Ovary (tissue), 9 donors: ENCODE results near the gene CACNA1H. TPM values are rescaled to one million over a fixed set of nuclear protein-coding genes. Genes with fewer than 3 reads are reported as not detected.

ENCODE experiments used
- DNase-seq, 5 donors: peaks; one replicate each; pipeline ENCODE4 v3.0.0-alpha.2; 2019 to 2020
- H3K27ac ChIP-seq, 2 donors: fragments of 200-600 bp; one replicate each; pipeline versions ENCODE4 v1.5.1 to v1.8.0; 2019 to 2022
- H3K27me3 ChIP-seq: fragments of 200-600 bp; one replicate; pipeline ENCODE4 v1.8.0; 2022
- H3K36me3 ChIP-seq: fragments of 200-600 bp; sonication (generic); one replicate; pipeline ENCODE4 v1.5.1; 2019
- H3K4me1 ChIP-seq: one replicate; pipeline ENCODE4 v1.8.1; 2013; ENCODE audit warnings: mild to moderate bottlenecking, moderate library complexity; ENCODE audit not compliant: insufficient read depth
- H3K4me3 ChIP-seq: fragments of 200-600 bp; sonication (generic); one replicate; pipeline ENCODE4 v1.5.1; 2017
- H3K9me3 ChIP-seq, 2 donors: fragments of 200-600 bp in 1 of 2; sonication (generic) in 1 of 2; one replicate each; pipeline versions ENCODE4 v1.5.1 to v1.8.1; 2013 to 2019; ENCODE audit warnings: mild to moderate bottlenecking in 1 of 2, moderate library complexity in 1 of 2
- EP300 ChIP-seq: sonication (generic); formaldehyde crosslinking; IDR thresholded peaks from one replicate; pipeline ENCODE4 v1.6.1; 2017; ENCODE audit warnings: antibody characterized with exemption
- POLR2A ChIP-seq: fragments of 450-650 bp; IDR thresholded peaks from one replicate; pipeline ENCODE4 v1.6.1; 2017; ENCODE audit warnings: antibody characterized with exemption, mild to moderate bottlenecking, moderate library complexity
- WGBS, 3 donors: extraction: QIAGEN DNeasy Blood & Tissue Kit in 1 of 3; methylation state at CpG; one replicate each; pipeline versions ENCODE4 v1.1.5 to v1.1.7; 2013 to 2017; 5-methylcytosine and 5-hydroxymethylcytosine counted together
- intact Hi-C, 4 donors: fragments of 100-400 bp; cut with DNase I; formaldehyde crosslinking; loops; one replicate each; pipeline versions ENCODE4 v1.11.0 to v1.15.1; 2022 to 2023
- polyA plus RNA-seq, 2 donors: library from polyadenylated mRNA; stranded (reverse); fragments of 200-250 nt in 1 of 2; fragments of 350-450 nt in 1 of 2; fragmentation: Illumina TruSeq in 1 of 2; extraction: RNeasy Lipid Tissue Mini Kit (QIAGEN cat#74804) in 1 of 2; gene quantifications; one replicate each; pipeline ENCODE4 v1.2.3, GENCODE V29; 2013 to 2014
- total RNA-seq, 7 donors: library from RNA; depleted of rRNA in 2 of 7; stranded (reverse); fragments of >200 nt in 2 of 7; fragmentation: NEBNext Ultra II Directional in 3 of 7; extraction: Animal tissue kit (Norgen Biotek cat#: 25700) in 3 of 7; gene quantifications; one replicate each; pipeline versions ENCODE4 v1.1.0 to v1.2.4, GENCODE V29; 2016 to 2023
- TF ChIP-seq, protein P1 (sequence below), 3 donors: fragments of 450-650 bp in 2 of 3; fragments of 200-600 bp in 1 of 3; IDR thresholded peaks; one replicate each; pipeline versions ENCODE4 v1.5.1 to v1.8.0; 2016 to 2022; ENCODE audit warnings: antibody characterized with exemption in 3 of 3, mild to moderate bottlenecking in 1 of 3
- donor health status: DM: no; HTN: no; CAD: no; lungs with moderate emphysema.
- donor health status: DM: no; HTN: no; CAD: no.
- donor health status: Bipolar disorder and iron deficiency.
- donor health status: DM: yes; HTN: yes; CAD: no.
- donor health status: DM: no; HTN: no; CAD: no.
- donor health status: DM: yes; HTN: yes; CAD: no.

Gene CACNA1H
- total and polyA plus RNA-seq, 9 donors: 7.3 to 217 (median 106) TPM

DNA sequence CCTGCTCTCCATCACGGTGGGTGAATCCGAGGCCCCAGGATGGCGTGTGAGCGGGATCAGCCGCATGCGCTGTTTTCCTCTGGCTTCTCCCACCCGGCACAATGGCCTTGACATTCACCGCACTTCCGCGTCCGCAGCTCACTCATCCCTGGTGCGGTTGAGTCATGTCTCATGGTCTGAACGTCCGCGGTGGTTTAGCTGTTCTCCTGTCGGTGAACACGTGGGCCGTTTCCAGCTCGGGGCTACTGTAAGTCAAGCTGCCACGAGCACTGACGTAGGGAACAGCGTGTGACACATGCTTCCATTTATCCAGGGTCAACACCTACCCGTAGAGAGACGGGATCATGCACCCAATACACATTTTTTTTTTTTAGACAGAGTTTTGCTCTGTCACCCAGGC lies 15.3 kb upstream of the CACNA1H start:
- TF ChIP-seq POLR2A (no peak), EP300 (peak; percentile 65)
- TF ChIP-seq, protein P1, sequence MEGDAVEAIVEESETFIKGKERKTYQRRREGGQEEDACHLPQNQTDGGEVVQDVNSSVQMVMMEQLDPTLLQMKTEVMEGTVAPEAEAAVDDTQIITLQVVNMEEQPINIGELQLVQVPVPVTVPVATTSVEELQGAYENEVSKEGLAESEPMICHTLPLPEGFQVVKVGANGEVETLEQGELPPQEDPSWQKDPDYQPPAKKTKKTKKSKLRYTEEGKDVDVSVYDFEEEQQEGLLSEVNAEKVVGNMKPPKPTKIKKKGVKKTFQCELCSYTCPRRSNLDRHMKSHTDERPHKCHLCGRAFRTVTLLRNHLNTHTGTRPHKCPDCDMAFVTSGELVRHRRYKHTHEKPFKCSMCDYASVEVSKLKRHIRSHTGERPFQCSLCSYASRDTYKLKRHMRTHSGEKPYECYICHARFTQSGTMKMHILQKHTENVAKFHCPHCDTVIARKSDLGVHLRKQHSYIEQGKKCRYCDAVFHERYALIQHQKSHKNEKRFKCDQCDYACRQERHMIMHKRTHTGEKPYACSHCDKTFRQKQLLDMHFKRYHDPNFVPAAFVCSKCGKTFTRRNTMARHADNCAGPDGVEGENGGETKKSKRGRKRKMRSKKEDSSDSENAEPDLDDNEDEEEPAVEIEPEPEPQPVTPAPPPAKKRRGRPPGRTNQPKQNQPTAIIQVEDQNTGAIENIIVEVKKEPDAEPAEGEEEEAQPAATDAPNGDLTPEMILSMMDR (IDR thresholded peaks at IDR 0.05): no peak
- no peaks in the 10 kb centered on the region for H3K27me3 ChIP-seq
- H3K27ac ChIP-seq: peak overlapping the region; percentile 61 to 78
- H3K4me1 ChIP-seq: peaks cover 4% of the 10 kb centered on the region
- H3K9me3 ChIP-seq: no peaks in the 10 kb centered on the region
- H3K36me3 ChIP-seq: no peaks in the 10 kb centered on the region
- intact Hi-C loops: no loop called here
- H3K4me3 ChIP-seq: no peak overlapping the region
- 7 to 33% (median 16%) methylated on average over 24 of the region's 24 CpGs for WGBS, 3 donors
- DNase-seq: peak; percentile 94 to 98 (median 95)

- H3K9me3 ChIP-seq: no peaks in the 10 kb centered on the region
- intact Hi-C loops: no loop called here
- DNase-seq: peak in 1 of 5 donors; percentile 42
- WGBS, 3 donors: 76 to 89% (median 82%) methylated on average over 22 to 23 of the region's 23 CpGs
- no peak overlapping the region for H3K27ac ChIP-seq
- H3K4me1 ChIP-seq: peaks cover 4% of the 10 kb centered on the region
- TF ChIP-seq, protein P1 (IDR thresholded peaks at IDR 0.05): no peak
- no peak for TF ChIP-seq EP300
- no peak for TF ChIP-seq POLR2A
- H3K4me3 ChIP-seq: no peak overlapping the region
- no peaks in the 10 kb centered on the region for H3K27me3 ChIP-seq
- no peaks in the 10 kb centered on the region for H3K36me3 ChIP-seq
These were observed 12.2 kb upstream of the CACNA1H start for GRCh38 chr16:1140582-1141162.

- no peak for TF ChIP-seq POLR2A
- TF ChIP-seq EP300: no peak
- TF ChIP-seq, protein P1 (IDR thresholded peaks at IDR 0.05): no peak
These were observed 11.7 kb upstream of the CACNA1H start for GRCh38 chr16:1141191-1141590.

DNA sequence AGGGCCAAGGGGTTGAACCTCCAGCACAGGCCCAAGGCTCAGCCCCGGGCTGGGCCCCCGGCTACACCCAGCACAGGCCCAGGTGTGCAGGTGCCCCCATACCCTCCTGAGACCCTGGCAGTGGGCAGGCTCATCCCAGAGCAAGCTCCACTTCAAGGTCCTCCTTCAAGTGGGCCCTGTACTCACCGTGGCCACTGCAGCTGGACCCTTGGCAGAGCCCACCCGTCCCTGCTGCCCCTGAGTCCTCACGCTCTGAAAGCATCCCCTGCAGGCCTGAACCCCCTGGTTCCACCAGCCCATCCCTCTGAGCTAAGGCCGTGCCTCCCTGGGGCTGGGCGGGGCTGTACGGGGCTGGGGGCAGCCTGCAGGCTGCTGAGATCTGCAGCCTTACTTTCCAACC lies 11.2 kb upstream of the CACNA1H start:
- peaks cover 4% of the 10 kb centered on the region for H3K4me1 ChIP-seq
- no peaks in the 10 kb centered on the region for H3K27me3 ChIP-seq

More at GRCh38 chr16:1141191-1141590, 11.7 kb upstream of the CACNA1H start:
- H3K4me3 ChIP-seq: no peak overlapping the region
- H3K27me3 ChIP-seq: no peaks in the 10 kb centered on the region
- H3K36me3 ChIP-seq: no peaks in the 10 kb centered on the region
- WGBS, 3 donors: 51 to 63% (median 62%) methylated on average over 8 of the region's 8 CpGs
- no peak overlapping the region for H3K27ac ChIP-seq
- peaks cover 4% of the 10 kb centered on the region for H3K4me1 ChIP-seq
- DNase-seq: no peak
- intact Hi-C loops: no loop called here
- no peaks in the 10 kb centered on the region for H3K9me3 ChIP-seq

More for the DNA sequence above, 11.2 kb upstream of the CACNA1H start:
- TF ChIP-seq, protein P1 (IDR thresholded peaks at IDR 0.05): no peak
- TF ChIP-seq EP300: no peak
- no peak for TF ChIP-seq POLR2A
- no peak for DNase-seq
- H3K36me3 ChIP-seq: no peaks in the 10 kb centered on the region
- no peaks in the 10 kb centered on the region for H3K9me3 ChIP-seq
- intact Hi-C loops: no loop called here
- 77 to 82% (median 80%) methylated on average over 8 of the region's 8 CpGs for WGBS, 3 donors
- H3K27ac ChIP-seq: no peak overlapping the region
- no peak overlapping the region for H3K4me3 ChIP-seq
